ENCODE results near the gene HAUS7.

DNA sequence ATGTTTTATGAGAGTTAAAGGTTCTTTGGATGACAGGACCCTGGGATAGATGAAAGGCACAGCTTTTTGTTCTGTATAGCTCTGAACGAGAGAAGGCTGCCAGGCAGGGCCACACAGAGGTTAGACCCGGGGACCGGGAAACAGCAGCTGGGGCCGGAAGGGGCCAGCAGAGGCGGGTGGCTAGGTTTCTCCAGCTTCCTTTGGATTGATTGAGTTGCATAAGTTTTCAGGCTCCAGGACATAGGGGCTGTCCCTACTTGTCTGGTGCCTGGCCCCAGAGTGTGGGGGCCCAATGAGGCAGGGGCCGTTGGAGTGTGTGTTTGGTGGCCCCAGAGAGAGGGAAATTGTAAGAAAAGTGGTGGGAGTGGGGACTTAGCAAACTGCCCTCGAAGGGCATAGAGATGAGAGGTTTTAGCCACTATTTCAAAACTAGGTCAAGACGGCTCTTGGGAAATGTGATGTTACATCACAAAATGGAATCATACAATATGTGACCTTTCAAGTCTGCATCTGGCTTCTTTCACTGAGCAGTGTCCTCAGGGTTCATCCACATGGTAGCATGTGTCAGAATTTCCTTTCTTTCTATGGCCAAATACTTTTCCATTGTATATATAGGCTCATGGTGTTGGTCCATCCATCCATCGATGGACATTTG is 55.4 kb downstream of the HAUS7 start:
- TF ChIP-seq TAF1 (IDR thresholded peaks at IDR 0.05; ENCODE audit: low read depth) (no peak), EZH2 (IDR thresholded peaks at IDR 0.05; ENCODE audit: borderline replicate concordance, insufficient read depth, low read length, poor library complexity, severe bottlenecking) (no peak), EP300 (conservative IDR thresholded peaks at IDR 0.05; ENCODE audit: poor library complexity, severe bottlenecking) (no peak), SMC3 (conservative IDR thresholded peaks at IDR 0.05; ENCODE audit: poor library complexity) (no peak)
- TF ChIP-seq, protein P1, sequence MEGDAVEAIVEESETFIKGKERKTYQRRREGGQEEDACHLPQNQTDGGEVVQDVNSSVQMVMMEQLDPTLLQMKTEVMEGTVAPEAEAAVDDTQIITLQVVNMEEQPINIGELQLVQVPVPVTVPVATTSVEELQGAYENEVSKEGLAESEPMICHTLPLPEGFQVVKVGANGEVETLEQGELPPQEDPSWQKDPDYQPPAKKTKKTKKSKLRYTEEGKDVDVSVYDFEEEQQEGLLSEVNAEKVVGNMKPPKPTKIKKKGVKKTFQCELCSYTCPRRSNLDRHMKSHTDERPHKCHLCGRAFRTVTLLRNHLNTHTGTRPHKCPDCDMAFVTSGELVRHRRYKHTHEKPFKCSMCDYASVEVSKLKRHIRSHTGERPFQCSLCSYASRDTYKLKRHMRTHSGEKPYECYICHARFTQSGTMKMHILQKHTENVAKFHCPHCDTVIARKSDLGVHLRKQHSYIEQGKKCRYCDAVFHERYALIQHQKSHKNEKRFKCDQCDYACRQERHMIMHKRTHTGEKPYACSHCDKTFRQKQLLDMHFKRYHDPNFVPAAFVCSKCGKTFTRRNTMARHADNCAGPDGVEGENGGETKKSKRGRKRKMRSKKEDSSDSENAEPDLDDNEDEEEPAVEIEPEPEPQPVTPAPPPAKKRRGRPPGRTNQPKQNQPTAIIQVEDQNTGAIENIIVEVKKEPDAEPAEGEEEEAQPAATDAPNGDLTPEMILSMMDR (IDR thresholded peaks at IDR 0.05; ENCODE audit: poor library complexity, severe bottlenecking), result no peak

Measured in neural cell (in vitro differentiated cells).